HUES64 (cell line): ENCODE measurements around the gene HIC1.

Source experiments
- H3K27ac ChIP-seq: 2 replicates; pipeline ENCODE4 v1.7.0; 2013; ENCODE audit warnings: low read depth, low read length, inconsistent platforms
- H3K27me3 ChIP-seq: 2 replicates; pipeline ENCODE4 v1.6.1; 2013; ENCODE audit warnings: mild to moderate bottlenecking, low read length; ENCODE audit not compliant: insufficient read depth
- H3K36me3 ChIP-seq: 2 replicates; pipeline ENCODE4 v1.6.1; 2013; ENCODE audit warnings: mild to moderate bottlenecking, low read length; ENCODE audit not compliant: insufficient read depth
- H3K4me1 ChIP-seq: 2 replicates; pipeline ENCODE4 v1.6.1; 2013; ENCODE audit warnings: mild to moderate bottlenecking, low read length, moderate library complexity; ENCODE audit not compliant: insufficient read depth
- H3K4me3 ChIP-seq: 2 replicates; pipeline ENCODE4 v1.5.1; 2013; ENCODE audit warnings: mild to moderate bottlenecking, low read length, moderate library complexity
- H3K9ac ChIP-seq: 2 replicates; pipeline ENCODE4 v1.6.1; 2013; ENCODE audit warnings: mild to moderate bottlenecking, low read depth, low read length
- H3K9me3 ChIP-seq: 2 replicates; pipeline ENCODE4 v1.6.1; 2013; ENCODE audit warnings: low read depth, low read length; ENCODE audit not compliant: insufficient read depth
- WGBS: fragments of 150-250, 120-280 bp; methylation state at CpG from one replicate; pipeline ENCODE4 v1.1.7; 2013; ENCODE audit warnings: missing lambda C conversion rate; 5-methylcytosine and 5-hydroxymethylcytosine counted together

Gene HIC1

GRCh38 chr17:2051061-2051932 is 3.6 kb upstream of the HIC1 start:
- 4% methylated on average over 81 of the region's 81 CpGs for WGBS
- Histone ChIP-seq H3K36me3 (no peaks in the 10 kb centered on the region), H3K27ac (no peak overlapping the region), H3K9ac (no peak overlapping the region), H3K27me3 (peaks cover 84% of the 10 kb centered on the region), H3K4me1 (0 out of 2 replicates have a peak, but pooled peaks cover 3% of the 10 kb centered on the region), H3K4me3 (no peak overlapping the region), H3K9me3 (no peaks in the 10 kb centered on the region)

GRCh38 chr17:2051933-2052559 is 2.9 kb upstream of the HIC1 start:
- H3K4me3 ChIP-seq, result no peak overlapping the region
- no peaks in the 10 kb centered on the region for H3K9me3 ChIP-seq
- 48% methylated on average over 14 of the region's 14 CpGs for WGBS
- no peaks in the 10 kb centered on the region for H3K36me3 ChIP-seq
- H3K27ac ChIP-seq, result no peak overlapping the region
- no peak overlapping the region for H3K9ac ChIP-seq
- H3K4me1 ChIP-seq, result 0 out of 2 replicates have a peak, but pooled peaks cover 3% of the 10 kb centered on the region
- H3K27me3 ChIP-seq, result peaks cover 92% of the 10 kb centered on the region

- WGBS, result 5% methylated on average over 80 of the region's 84 CpGs
- no peaks in the 10 kb centered on the region for H3K9me3 ChIP-seq
- peak overlapping the region; percentile 51 for H3K4me3 ChIP-seq
- peaks cover 93% of the 10 kb centered on the region for H3K27me3 ChIP-seq
- H3K9ac ChIP-seq, result no peak overlapping the region
- no peaks in the 10 kb centered on the region for H3K36me3 ChIP-seq
- no peak overlapping the region for H3K27ac ChIP-seq
- H3K4me1 ChIP-seq, result 0 out of 2 replicates have a peak, but pooled peaks cover 3% of the 10 kb centered on the region
Observed at GRCh38 chr17:2053380-2054261, 1.3 kb upstream of the HIC1 start.

GRCh38 chr17:2054262-2054511 is 716 bp upstream of the HIC1 start:
- Histone ChIP-seq H3K4me1 (0 out of 2 replicates have a peak, but pooled peaks cover under 1% of the 10 kb centered on the region), H3K9ac (no peak overlapping the region), H3K27ac (no peak overlapping the region)

GRCh38 chr17:2055292-2056205 is 646 bp downstream of the HIC1 start:
- Histone ChIP-seq H3K4me3 (peak overlapping the region; percentile 50), H3K27me3 (peaks cover 96% of the 10 kb centered on the region), H3K4me1 (no peaks in the 10 kb centered on the region), H3K9me3 (no peaks in the 10 kb centered on the region), H3K36me3 (no peaks in the 10 kb centered on the region), H3K9ac (no peak overlapping the region), H3K27ac (no peak overlapping the region)
- WGBS, result 3% methylated on average over 112 of the region's 113 CpGs

More at GRCh38 chr17:2054262-2054511, 716 bp upstream of the HIC1 start:
- Histone ChIP-seq H3K4me3 (peak overlapping the region; percentile 51), H3K36me3 (no peaks in the 10 kb centered on the region), H3K27me3 (peaks cover 93% of the 10 kb centered on the region), H3K9me3 (no peaks in the 10 kb centered on the region)
- WGBS, result 19% methylated on average over 16 of the region's 16 CpGs

GRCh38 chr17:2056206-2057174 is 1.6 kb downstream of the HIC1 start:
- Histone ChIP-seq H3K4me1 (no peaks in the 10 kb centered on the region), H3K36me3 (no peaks in the 10 kb centered on the region; the same call in 1 of the 2 replicates), H3K9me3 (no peaks in the 10 kb centered on the region), H3K9ac (no peak overlapping the region), H3K27me3 (peaks cover 94% of the 10 kb centered on the region), H3K27ac (no peak overlapping the region), H3K4me3 (peak overlapping the region; percentile 29)
- WGBS, result 8% methylated on average over 85 of the region's 85 CpGs

GRCh38 chr17:2057175-2057759 is 2.4 kb downstream of the HIC1 start:
- WGBS, result 8% methylated on average over 81 of the region's 81 CpGs
- peak overlapping the region; percentile 29; the same call in 1 of the 2 replicates for H3K4me3 ChIP-seq
- H3K27ac ChIP-seq, result no peak overlapping the region
- H3K4me1 ChIP-seq, result no peaks in the 10 kb centered on the region; the same call in 1 of the 2 replicates
- H3K9ac ChIP-seq, result no peak overlapping the region
- H3K27me3 ChIP-seq, result peaks cover 86% of the 10 kb centered on the region
- no peaks in the 10 kb centered on the region for H3K9me3 ChIP-seq
- H3K36me3 ChIP-seq, result no peaks in the 10 kb centered on the region; the same call in 1 of the 2 replicates

- no peaks in the 10 kb centered on the region for H3K9me3 ChIP-seq
- no peaks in the 10 kb centered on the region; the same call in 1 of the 2 replicates for H3K36me3 ChIP-seq
- no peak overlapping the region for H3K27ac ChIP-seq
- peak overlapping the region; percentile 29; the same call in 1 of the 2 replicates for H3K4me3 ChIP-seq
- no peak overlapping the region for H3K9ac ChIP-seq
- peaks cover 84% of the 10 kb centered on the region for H3K27me3 ChIP-seq
- WGBS, result 78% methylated on average over 98 of the region's 98 CpGs
- H3K4me1 ChIP-seq, result peaks cover 3% of the 10 kb centered on the region
Observed at GRCh38 chr17:2057760-2058585, 3.1 kb downstream of the HIC1 start.
